ENCODE measurements around the gene ME3.
A peak's percentile ranks its signal among the peaks of the same experiment; 100 is the strongest.

The ME3 gene

GRCh38 chr11:86464509-86465221 lies 207.8 kb downstream of the ME3 start:
- DNase-seq (ENCODE audit: low read depth in 1 of 2, low spot score in 1 of 2): no peak

GRCh38 chr11:86463955-86464354 lies 208.5 kb downstream of the ME3 start:
- DNase-seq (ENCODE audit: low read depth in 1 of 2, low spot score in 1 of 2): no peak

- no peak for DNase-seq (ENCODE audit: low read depth in 1 of 2, low spot score in 1 of 2)
These were observed 209.3 kb downstream of the ME3 start for GRCh38 chr11:86463120-86463519.

GRCh38 chr11:86461892-86462291 lies 210.5 kb downstream of the ME3 start:
- no peak for DNase-seq (ENCODE audit: low read depth in 1 of 2, low spot score in 1 of 2)

- no peak for DNase-seq (ENCODE audit: low read depth in 1 of 2, low spot score in 1 of 2)
These were observed 211.7 kb downstream of the ME3 start for GRCh38 chr11:86460461-86461385.

- DNase-seq (ENCODE audit: low read depth in 1 of 2, low spot score in 1 of 2): no peak
These were observed 212.5 kb downstream of the ME3 start for GRCh38 chr11:86459682-86460460.

GRCh38 chr11:86459002-86459385 lies 213.4 kb downstream of the ME3 start:
- no peak for DNase-seq (ENCODE audit: low read depth in 1 of 2, low spot score in 1 of 2)

GRCh38 chr11:86458294-86459001 lies 214.0 kb downstream of the ME3 start:
- DNase-seq (ENCODE audit: low read depth in 1 of 2, low spot score in 1 of 2): no peak

- peak; percentile 61 to 85 for DNase-seq (ENCODE audit: low read depth in 1 of 2, low spot score in 1 of 2)
These were observed 216.1 kb downstream of the ME3 start for GRCh38 chr11:86456075-86456939.

GRCh38 chr11:86453290-86454030 lies 219.0 kb downstream of the ME3 start:
- no peak for DNase-seq (ENCODE audit: low read depth in 1 of 2, low spot score in 1 of 2)

GRCh38 chr11:86449993-86450629 lies 222.3 kb downstream of the ME3 start:
- DNase-seq (ENCODE audit: low read depth in 1 of 2, low spot score in 1 of 2): no peak

GRCh38 chr11:86447763-86448480 lies 224.5 kb downstream of the ME3 start:
- DNase-seq (ENCODE audit: low read depth in 1 of 2, low spot score in 1 of 2): peak in 1 of 2 donors; percentile 17

- DNase-seq (ENCODE audit: low read depth in 1 of 2, low spot score in 1 of 2): no peak
These were observed 225.5 kb downstream of the ME3 start for GRCh38 chr11:86446924-86447285.

GRCh38 chr11:86446163-86446923 lies 226.1 kb downstream of the ME3 start:
- DNase-seq (ENCODE audit: low read depth in 1 of 2, low spot score in 1 of 2): no peak

- no peak for DNase-seq (ENCODE audit: low read depth in 1 of 2, low spot score in 1 of 2)
These were observed 227.4 kb downstream of the ME3 start for GRCh38 chr11:86444981-86445380.

- no peak for DNase-seq (ENCODE audit: low read depth in 1 of 2, low spot score in 1 of 2)
These were observed 229.0 kb downstream of the ME3 start for GRCh38 chr11:86443415-86443814.

GRCh38 chr11:86442827-86443226 lies 229.6 kb downstream of the ME3 start:
- no peak for DNase-seq (ENCODE audit: low read depth in 1 of 2, low spot score in 1 of 2)

Data from activated CD4-positive, alpha-beta T cell treated with anti-CD3 and anti-CD28 coated beads, Interleukin-2, amount 50 U/mL, for 24 hours (primary cell).